HEK293 (cell line): ENCODE data around the gene TIMM44.

Experiments
- CTCF ChIA-PET: fragments of 350-600 bp; formaldehyde crosslinking; extraction: SDS; loops from one replicate; lab custom pipeline; 2021; ENCODE audit warnings: antibody characterized with exemption; lab: Yijun Ruan, JAX
- POLR2A ChIA-PET: fragments of 300-600 bp; formaldehyde crosslinking; extraction: SDS; loops from one replicate; lab custom pipeline; 2020; ENCODE audit warnings: antibody characterized with exemption, inconsistent platforms; lab: Yijun Ruan, JAX
- H3K27ac ChIP-seq: fragments of 200-500 bp; sonication (Bioruptor generic); 2 replicates; pipeline ENCODE4 v1.5.1; 2014; ENCODE audit warnings: low read depth, low read length, control low read depth, inconsistent platforms; ENCODE audit errors: extremely low read depth
- H3K36me3 ChIP-seq, 2 experiments: fragments of 200-500 bp in 1 of 2; sonication (Bioruptor generic) in 1 of 2; 1 replicate in 1 of 2; 2 replicates in 1 of 2; pipeline ENCODE4 v1.5.1; 2014 to 2017; ENCODE audit warnings: inconsistent platforms in 2 of 2, low read length in 2 of 2; ENCODE audit not compliant: control insufficient read depth in 2 of 2, insufficient read depth in 1 of 2
- H3K4me1 ChIP-seq: fragments of 200-500 bp; sonication (Bioruptor generic); 2 replicates; pipeline ENCODE4 v1.5.1; 2014; ENCODE audit warnings: mild to moderate bottlenecking, low read length, inconsistent platforms; ENCODE audit not compliant: control insufficient read depth, insufficient read depth
- H3K4me3 ChIP-seq: 2 replicates; pipeline ENCODE4 v1.5.1; 2011; ENCODE audit warnings: low read depth, mild to moderate bottlenecking, control low read depth, low read length, moderate library complexity
- H3K9me3 ChIP-seq: fragments of 200-500 bp; sonication (Bioruptor generic); 2 replicates; pipeline ENCODE4 v1.5.1; 2014; ENCODE audit warnings: low read depth, low read length, inconsistent platforms; ENCODE audit not compliant: control insufficient read depth, insufficient read depth
- KLF1 ChIP-seq: fragments of 450-650 bp; formaldehyde crosslinking; IDR thresholded peaks from 2 replicates; pipeline ENCODE4 v1.5.1; 2016; ENCODE audit warnings: missing biosample characterization, missing genetic modification characterization
- KLF17 ChIP-seq: fragments of 450-650 bp; formaldehyde crosslinking; IDR thresholded peaks from 2 replicates; pipeline ENCODE4 v1.5.1; 2016; ENCODE audit warnings: missing biosample characterization, missing genetic modification characterization
- PRDM10 ChIP-seq: fragments of 450-650 bp; formaldehyde crosslinking; IDR thresholded peaks from 2 replicates; pipeline ENCODE4 v1.5.1; 2016; ENCODE audit warnings: missing biosample characterization, missing genetic modification characterization
- SP7 ChIP-seq: fragments of 450-650 bp; formaldehyde crosslinking; IDR thresholded peaks from 2 replicates; pipeline ENCODE4 v1.5.1; 2016; ENCODE audit warnings: missing biosample characterization, missing genetic modification characterization
- ZNF148 ChIP-seq: fragments of 450-650 bp; formaldehyde crosslinking; IDR thresholded peaks from 2 replicates; pipeline ENCODE4 v1.5.0; 2017; ENCODE audit warnings: missing biosample characterization, missing genetic modification characterization, borderline replicate concordance
- ZNF341 ChIP-seq: fragments of 450-650 bp; formaldehyde crosslinking; IDR thresholded peaks from 2 replicates; pipeline ENCODE4; 2016; ENCODE audit warnings: low read depth, missing biosample characterization, missing genetic modification characterization
- ZNF366 ChIP-seq: fragments of 450-650 bp; formaldehyde crosslinking; conservative IDR thresholded peaks from 2 replicates; pipeline ENCODE4 v1.5.1; 2016; ENCODE audit warnings: missing biosample characterization, missing genetic modification characterization

Gene TIMM44

GRCh38 chr19:7879111-7879807 lies 64.2 kb downstream of the TIMM44 start (continued):
- TF ChIP-seq ZNF148 (tag by site-specific recombination) (no peak), ZNF366 (tag by site-specific recombination) (no peak)

- peak; percentile 75 for TF ChIP-seq KLF17 (tag by site-specific recombination)
- no peak for TF ChIP-seq ZNF341
- TF ChIP-seq PRDM10: 0 out of 2 replicates have a peak, but pooled peaks have one; percentile 22
- TF ChIP-seq SP7: peak; percentile 84
- TF ChIP-seq KLF1 (tag by site-specific recombination): peak; percentile 56
- TF ChIP-seq, all 188 proteins: peak for 4
- H3K36me3 ChIP-seq: no peaks in the 10 kb centered on the region
- H3K9me3 ChIP-seq: no peaks in the 10 kb centered on the region
- no peaks in the 10 kb centered on the region; the same call in 1 of the 2 replicates for H3K4me1 ChIP-seq
- ChIA-PET POLR2A (interaction anchor here (0.5 kb wide), 1 partner anchor 434 kb away, joined by 8 read pairs; no protein-coding TSS in a partner anchor), CTCF (interaction anchor here (0.6 to 1.1 kb wide), 4 partner anchors 8 to 481 kb away, joined by 3 to 13 read pairs (median 4); no protein-coding TSS in a partner anchor)
- H3K4me3 ChIP-seq: no peak overlapping the region
- no peak overlapping the region for H3K27ac ChIP-seq
Measured at GRCh38 chr19:7877249-7877836, 66.1 kb downstream of the TIMM44 start.
